IMR-90 (cell line): ENCODE data around the gene NFATC1. TPM values are rescaled to one million over a fixed set of nuclear protein-coding genes. Genes with fewer than 3 reads are reported as not detected.

Experiments used
- ATAC-seq: fragments of 200-7000 bp; cut with Tn5 transposase; 2 replicates; pipeline ENCODE4 v1.9.1; 2020; ENCODE audit warnings: low read depth, mild to moderate bottlenecking, moderate library complexity
- BruUV-seq: library from RNA; stranded (reverse); fragments of 400-500 nt; replicated peaks from 2 replicates; lab custom pipeline; 2021; lab: Mats Ljungman, UMichigan
- CTCF ChIA-PET: fragments of 300-600 bp; formaldehyde crosslinking; extraction: SDS; loops from one replicate; lab custom pipeline; 2021; ENCODE audit warnings: antibody characterized with exemption; lab: Yijun Ruan, JAX
- POLR2A ChIA-PET: fragments of 300-600 bp; sonication (Branson Sonifier 250); formaldehyde crosslinking; loops from one replicate; lab custom pipeline; 2022; ENCODE audit warnings: antibody characterized with exemption; ENCODE audit not compliant: unreplicated experiment; lab: Charles Lee
- DNase-seq: peaks from one replicate; pipeline ENCODE4 v3.0.0; 2013
- H2AFZ ChIP-seq: replicated peaks from 2 replicates; pipeline ENCODE3; 2013; ENCODE audit warnings: low read length, mild to moderate bottlenecking; ENCODE audit not compliant: poor library complexity
- H2AK5ac ChIP-seq: 2 replicates; pipeline ENCODE4 v1.6.1; 2013; ENCODE audit warnings: low read depth, low read length, inconsistent platforms
- H2AK9ac ChIP-seq: replicated peaks from 2 replicates; pipeline ENCODE3; 2013; ENCODE audit warnings: mild to moderate bottlenecking, low read depth, low read length, moderate library complexity; ENCODE audit not compliant: poor library complexity
- H2BK120ac ChIP-seq: 2 replicates; pipeline ENCODE4 v1.6.1; 2013; ENCODE audit warnings: low read depth, low read length, inconsistent platforms
- H2BK15ac ChIP-seq: 3 replicates; pipeline ENCODE4 v1.6.1; 2013; ENCODE audit warnings: low read depth, low read length, inconsistent platforms
- H2BK20ac ChIP-seq: 2 replicates; pipeline ENCODE4 v1.6.1; 2013; ENCODE audit warnings: low read depth, mild to moderate bottlenecking, inconsistent platforms, low read length, moderate library complexity
- H2BK5ac ChIP-seq: 2 replicates; pipeline ENCODE4 v1.6.1; 2013; ENCODE audit warnings: mild to moderate bottlenecking, low read depth, low read length, inconsistent platforms; ENCODE audit not compliant: poor library complexity, severe bottlenecking
- H3K14ac ChIP-seq: replicated peaks from 2 replicates; pipeline ENCODE4 v1.6.1; 2013; ENCODE audit warnings: low read depth, low read length, inconsistent platforms
- H3K18ac ChIP-seq: 2 replicates; pipeline ENCODE4 v1.6.1; 2013; ENCODE audit warnings: low read depth, low read length, control low read depth
- H3K23ac ChIP-seq: 2 replicates; pipeline ENCODE4 v1.6.1; 2013; ENCODE audit warnings: low read depth, low read length, inconsistent platforms
- H3K27ac ChIP-seq: 2 replicates; pipeline ENCODE4 v1.5.1; 2013; ENCODE audit warnings: mild to moderate bottlenecking, control low read depth, low read length; ENCODE audit not compliant: insufficient read depth
- H3K27me3 ChIP-seq: 2 replicates; pipeline ENCODE4 v1.6.1; 2013; ENCODE audit warnings: low read length; ENCODE audit not compliant: control insufficient read depth, insufficient read depth
- H3K36me3 ChIP-seq: 2 replicates; pipeline ENCODE4 v1.6.1; 2013; ENCODE audit warnings: low read length, mixed read lengths; ENCODE audit not compliant: control insufficient read depth, insufficient read depth
- H3K4ac ChIP-seq: 2 replicates; pipeline ENCODE4 v1.6.1; 2013; ENCODE audit warnings: low read depth, low read length, inconsistent platforms
- H3K4me1 ChIP-seq: 2 replicates; pipeline ENCODE4 v1.6.1; 2013; ENCODE audit warnings: low read length, mixed read lengths; ENCODE audit not compliant: control insufficient read depth, insufficient read depth
- H3K4me2 ChIP-seq: 2 replicates; pipeline ENCODE4 v1.6.1; 2013; ENCODE audit warnings: low read depth, mild to moderate bottlenecking, control low read depth, low read length, moderate library complexity
- H3K4me3 ChIP-seq: 2 replicates; pipeline ENCODE4 v1.5.1; 2013; ENCODE audit warnings: low read depth, mild to moderate bottlenecking, control low read depth, low read length, moderate library complexity; ENCODE audit not compliant: insufficient read depth
- H3K56ac ChIP-seq: 2 replicates; pipeline ENCODE4 v1.6.1; 2013; ENCODE audit warnings: low read length, inconsistent platforms; ENCODE audit not compliant: insufficient read depth; ENCODE audit errors: extremely low read depth
- H3K79me1 ChIP-seq, 2 experiments: 2 replicates each; pipeline ENCODE4 v1.6.1; 2013; ENCODE audit warnings: low read length in 2 of 2, inconsistent platforms in 1 of 2, low read depth in 1 of 2
- H3K9ac ChIP-seq: 2 replicates; pipeline ENCODE4 v1.6.1; 2013; ENCODE audit warnings: low read depth, low read length, control low read depth
- H3K9me1 ChIP-seq: 2 replicates; pipeline ENCODE4 v1.6.1; 2013; ENCODE audit warnings: low read length, inconsistent platforms; ENCODE audit not compliant: insufficient read depth
- H3K9me3 ChIP-seq: 2 replicates; pipeline ENCODE4 v1.6.1; 2013; ENCODE audit warnings: low read length; ENCODE audit not compliant: control insufficient read depth, insufficient read depth
- H4K20me1 ChIP-seq: 2 replicates; pipeline ENCODE4 v1.6.1; 2013; ENCODE audit warnings: low read length, inconsistent platforms; ENCODE audit not compliant: insufficient read depth
- H4K5ac ChIP-seq: 2 replicates; pipeline ENCODE4 v1.6.1; 2013; ENCODE audit warnings: mild to moderate bottlenecking, low read depth, low read length, control low read depth
- H4K8ac ChIP-seq, 2 experiments: 2 replicates each; pipeline ENCODE4 v1.6.1; 2013; ENCODE audit warnings: low read depth in 2 of 2, low read length in 2 of 2, control low read depth in 1 of 2, inconsistent platforms in 1 of 2
- H4K91ac ChIP-seq: 2 replicates; pipeline ENCODE4 v1.6.1; 2013; ENCODE audit warnings: low read depth, low read length, inconsistent platforms; ENCODE audit not compliant: insufficient read depth
- MAZ ChIP-seq: IDR thresholded peaks from 2 replicates; pipeline ENCODE4 v1.6.1; 2012; ENCODE audit warnings: low read depth, mild to moderate bottlenecking, low read length, improper control_type of control experiment, moderate library complexity, borderline replicate concordance
- SMC3 ChIP-seq: fragments of 150-350 bp; IDR thresholded peaks from 2 replicates; pipeline ENCODE4 v1.6.1; 2016; ENCODE audit warnings: low read depth, mild to moderate bottlenecking, antibody characterized with exemption, low read length, moderate library complexity
- WGBS, 2 experiments: methylation state at CpG; one replicate each; pipeline versions ENCODE4 v1.1.5 to v1.1.7; 2013; ENCODE audit warnings: missing lambda C conversion rate in 2 of 2; ENCODE audit not compliant: insufficient read length in 1 of 2; ENCODE audit errors: extremely low coverage in 2 of 2; 5-methylcytosine and 5-hydroxymethylcytosine counted together
- dilution Hi-C: fragments of 300-500 bp; cut with HindIII; formaldehyde crosslinking; loops from one replicate; pipeline ENCODE4 v1.14.3; 2018; ENCODE audit warnings: low sequenced_read_pairs; ENCODE audit not compliant: unreplicated experiment
- in situ Hi-C: fragments of 300-500 bp; cut with MboI; formaldehyde crosslinking; loops from 3 replicates; pipeline ENCODE4 v1.14.3; 2019; ENCODE audit warnings: low sequenced_read_pairs, inconsistent platforms, mixed read lengths
- intact Hi-C: fragments of 100-400 bp; cut with micrococcal nuclease; formaldehyde crosslinking; loops from 2 replicates; pipeline ENCODE4 v1.10.0; 2022
- polyA plus RNA-seq, 3 experiments: library from polyadenylated mRNA; depleted of rRNA; stranded (reverse); fragments of >200 nt; gene quantifications; 2 replicates each; pipeline ENCODE4 v1.2.3, GENCODE V29; 2012; ENCODE audit warnings: low replicate concordance in 1 of 3
- total RNA-seq: library from RNA; depleted of rRNA; stranded (reverse); fragments of >200 nt; gene quantifications from 2 replicates; pipeline ENCODE4 v1.2.3, GENCODE V29; 2012
- TF ChIP-seq, protein P1 (sequence below): fragments of 150-350 bp; IDR thresholded peaks from 2 replicates; pipeline ENCODE4 v1.6.1; 2016; ENCODE audit warnings: low read depth, mild to moderate bottlenecking, low read length, moderate library complexity, borderline replicate concordance
- TF ChIP-seq, protein P2 (sequence below): conservative IDR thresholded peaks from 2 replicates; pipeline ENCODE4 v1.5.1; 2012; ENCODE audit warnings: mild to moderate bottlenecking, low read depth, low read length, improper control_type of control experiment

Gene NFATC1
- total and polyA plus RNA-seq, 2 of the 4 experiments (the other 2 are of a cell fraction), result 0.36 to 1.8 TPM

DNA sequence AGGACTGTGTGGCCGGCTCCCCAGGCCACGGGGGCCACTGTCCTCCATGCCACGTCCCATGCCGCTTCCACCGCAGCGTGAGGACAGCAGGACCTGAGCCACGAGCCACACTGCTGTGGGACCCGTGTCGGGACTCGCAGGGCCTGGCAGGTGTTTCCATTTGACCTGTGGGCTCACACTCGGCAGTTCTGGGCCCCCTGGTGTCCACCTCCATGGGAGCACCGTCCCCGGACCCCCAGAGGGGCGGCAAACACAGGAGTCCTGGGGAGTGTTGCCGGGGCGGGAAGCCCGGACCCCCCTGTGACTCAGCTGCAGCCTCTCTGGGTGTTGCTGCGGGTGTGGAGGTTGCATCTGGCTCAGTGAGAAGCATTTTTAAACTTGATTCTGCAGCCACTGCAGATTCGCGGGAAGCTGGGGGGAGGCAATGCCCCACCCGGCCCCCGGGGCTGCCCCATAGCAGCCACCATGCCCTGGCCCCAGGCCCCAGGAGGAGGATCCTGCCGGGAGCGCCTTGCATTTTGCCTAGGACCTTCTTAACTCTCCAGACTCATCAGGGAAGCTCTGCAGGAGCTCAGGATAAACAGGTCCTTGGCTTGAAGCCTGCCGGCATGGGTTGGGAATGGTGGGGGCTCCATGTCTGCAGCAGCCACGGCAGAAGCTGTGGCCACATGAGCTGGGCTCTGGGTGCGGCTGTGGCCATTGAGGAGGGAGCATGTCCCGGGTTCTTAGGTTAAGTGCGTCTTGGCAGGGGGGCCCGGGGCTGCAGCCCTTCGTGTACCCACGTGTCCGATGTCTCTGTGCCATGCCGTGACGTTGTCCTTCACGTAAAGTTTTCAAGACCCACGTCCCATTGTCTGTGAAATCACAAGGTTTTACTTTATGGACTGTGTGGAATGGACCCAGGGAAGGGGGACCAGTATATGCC, 30.9 kb downstream of the NFATC1 start (continued):
- TF ChIP-seq, protein P1, sequence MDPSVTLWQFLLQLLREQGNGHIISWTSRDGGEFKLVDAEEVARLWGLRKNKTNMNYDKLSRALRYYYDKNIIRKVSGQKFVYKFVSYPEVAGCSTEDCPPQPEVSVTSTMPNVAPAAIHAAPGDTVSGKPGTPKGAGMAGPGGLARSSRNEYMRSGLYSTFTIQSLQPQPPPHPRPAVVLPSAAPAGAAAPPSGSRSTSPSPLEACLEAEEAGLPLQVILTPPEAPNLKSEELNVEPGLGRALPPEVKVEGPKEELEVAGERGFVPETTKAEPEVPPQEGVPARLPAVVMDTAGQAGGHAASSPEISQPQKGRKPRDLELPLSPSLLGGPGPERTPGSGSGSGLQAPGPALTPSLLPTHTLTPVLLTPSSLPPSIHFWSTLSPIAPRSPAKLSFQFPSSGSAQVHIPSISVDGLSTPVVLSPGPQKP, result no peak

DNA sequence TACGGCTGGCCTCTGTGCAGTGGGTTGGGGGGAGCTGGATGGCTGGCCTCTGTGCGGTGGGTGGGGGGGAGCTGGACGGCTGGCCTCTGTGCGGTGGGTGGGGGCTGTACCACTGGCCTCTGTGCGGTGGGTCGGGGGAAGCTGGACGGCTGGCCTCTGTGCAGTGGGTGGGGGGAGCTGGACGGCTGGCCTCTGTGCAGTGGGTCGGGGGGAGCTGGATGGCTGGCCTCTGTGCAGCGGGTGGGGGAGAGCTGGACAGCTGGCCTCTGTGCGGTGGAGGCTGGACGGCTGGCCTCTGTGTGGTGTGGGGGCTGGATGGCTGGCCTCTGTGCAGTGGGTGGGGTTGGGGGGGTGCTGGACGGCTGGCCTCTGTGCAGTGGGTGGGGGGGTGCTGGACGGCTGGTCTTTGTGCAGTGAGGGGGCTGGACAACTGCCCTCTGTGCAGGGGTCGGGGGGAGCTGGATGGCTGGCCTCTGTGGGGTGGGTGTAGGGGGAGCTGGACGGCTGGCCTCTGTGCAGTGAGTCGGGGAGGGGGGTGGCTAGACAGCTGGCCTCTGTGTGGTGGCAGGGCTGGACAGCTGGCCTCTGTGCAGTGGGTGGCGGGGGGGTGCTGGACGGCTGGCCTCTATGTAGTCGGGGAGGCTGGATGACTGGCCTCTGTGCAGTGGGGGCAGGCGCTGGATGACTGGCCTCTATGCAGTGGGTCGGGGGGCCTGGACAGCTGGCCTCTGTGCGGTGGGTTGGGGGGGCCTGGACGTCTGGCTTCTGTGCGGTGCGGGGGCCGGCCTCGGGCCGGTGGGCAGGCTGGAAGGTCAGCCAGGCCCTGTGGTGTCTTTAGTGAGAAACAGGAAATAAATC, 31.9 kb downstream of the NFATC1 start:
- dilution Hi-C loops, result no loop called here
- H4K20me1 ChIP-seq, result no peaks in the 10 kb centered on the region
- H3K4me3 ChIP-seq, result no peak overlapping the region
- H2AFZ ChIP-seq, result no peak overlapping the region
- H3K27me3 ChIP-seq, result no peaks in the 10 kb centered on the region
- H2BK5ac ChIP-seq, result no peak overlapping the region
- H3K4me2 ChIP-seq, result no peak overlapping the region
- ATAC-seq, result no peak
- H3K36me3 ChIP-seq, result no peaks in the 10 kb centered on the region
- no peak overlapping the region for H3K9ac ChIP-seq
- no peak overlapping the region for H2AK9ac ChIP-seq
- no peak overlapping the region for H2AK5ac ChIP-seq
- H3K23ac ChIP-seq, result no peak overlapping the region
- H3K18ac ChIP-seq, result no peak overlapping the region
- H3K9me1 ChIP-seq, result no peaks in the 10 kb centered on the region
- 68% methylated on average over 5 of the region's 29 CpGs; no CpG with 5 or more reads in 1 of the 2 experiments for WGBS, 2 experiments
- DNase-seq, result no peak
- H4K5ac ChIP-seq, result no peak overlapping the region
- ChIA-PET CTCF (no interaction called here), POLR2A (no interaction called here)
- intact Hi-C loops, result no loop called here
- H3K79me1 ChIP-seq, result no peaks in the 10 kb centered on the region
- H2BK120ac ChIP-seq, result no peak overlapping the region
- TF ChIP-seq MAZ (no peak), SMC3 (no peak)
- TF ChIP-seq, protein P2, sequence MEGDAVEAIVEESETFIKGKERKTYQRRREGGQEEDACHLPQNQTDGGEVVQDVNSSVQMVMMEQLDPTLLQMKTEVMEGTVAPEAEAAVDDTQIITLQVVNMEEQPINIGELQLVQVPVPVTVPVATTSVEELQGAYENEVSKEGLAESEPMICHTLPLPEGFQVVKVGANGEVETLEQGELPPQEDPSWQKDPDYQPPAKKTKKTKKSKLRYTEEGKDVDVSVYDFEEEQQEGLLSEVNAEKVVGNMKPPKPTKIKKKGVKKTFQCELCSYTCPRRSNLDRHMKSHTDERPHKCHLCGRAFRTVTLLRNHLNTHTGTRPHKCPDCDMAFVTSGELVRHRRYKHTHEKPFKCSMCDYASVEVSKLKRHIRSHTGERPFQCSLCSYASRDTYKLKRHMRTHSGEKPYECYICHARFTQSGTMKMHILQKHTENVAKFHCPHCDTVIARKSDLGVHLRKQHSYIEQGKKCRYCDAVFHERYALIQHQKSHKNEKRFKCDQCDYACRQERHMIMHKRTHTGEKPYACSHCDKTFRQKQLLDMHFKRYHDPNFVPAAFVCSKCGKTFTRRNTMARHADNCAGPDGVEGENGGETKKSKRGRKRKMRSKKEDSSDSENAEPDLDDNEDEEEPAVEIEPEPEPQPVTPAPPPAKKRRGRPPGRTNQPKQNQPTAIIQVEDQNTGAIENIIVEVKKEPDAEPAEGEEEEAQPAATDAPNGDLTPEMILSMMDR, result no peak
- no peak overlapping the region for H3K27ac ChIP-seq
- no peak overlapping the region for H2BK20ac ChIP-seq
- H4K91ac ChIP-seq, result no peak overlapping the region
- H4K8ac ChIP-seq, result no peak overlapping the region
- no TSS peak for BruUV-seq
- in situ Hi-C loops, result no loop called here
- no peak overlapping the region for H3K56ac ChIP-seq
- H3K9me3 ChIP-seq, result no peaks in the 10 kb centered on the region
- no peak overlapping the region for H3K4ac ChIP-seq
- H3K4me1 ChIP-seq, result no peaks in the 10 kb centered on the region
- H3K14ac ChIP-seq, result no peak overlapping the region
- H2BK15ac ChIP-seq, result no peak overlapping the region
